HEK293T (cell line): ENCODE data around the gene SULT2B1.
A peak's percentile ranks its signal among the peaks of the same experiment; 100 is the strongest.

ENCODE experiments used
- CTCF ChIA-PET: fragments of 350-600 bp; formaldehyde crosslinking; extraction: SDS; loops from one replicate; lab custom pipeline; 2021; ENCODE audit warnings: antibody characterized with exemption, inconsistent platforms; lab: Yijun Ruan, JAX
- POLR2A ChIA-PET: fragments of 350-600 bp; formaldehyde crosslinking; extraction: SDS; loops from one replicate; lab custom pipeline; 2020; ENCODE audit warnings: antibody characterized with exemption, inconsistent platforms; lab: Yijun Ruan, JAX
- DNase-seq: peaks from one replicate; pipeline ENCODE4 v3.0.0; 2012; ENCODE audit warnings: mixed read lengths; ENCODE audit errors: extremely low spot score
- ARNT ChIP-seq: fragments of 450-650 bp; IDR thresholded peaks from 2 replicates; pipeline ENCODE4 v1.6.1; 2017; ENCODE audit warnings: mild to moderate bottlenecking
- BHLHE40 ChIP-seq: fragments of 450-650 bp; IDR thresholded peaks from 2 replicates; pipeline ENCODE4 v1.6.1; 2016; ENCODE audit warnings: mild to moderate bottlenecking, moderate library complexity, borderline replicate concordance
- CTBP1 ChIP-seq: fragments of 450-650 bp; IDR thresholded peaks from 2 replicates; pipeline ENCODE4 v1.6.1; 2016; ENCODE audit warnings: borderline replicate concordance
- ELF4 ChIP-seq: fragments of 450-650 bp; IDR thresholded peaks from 2 replicates; pipeline ENCODE4 v1.6.1; 2017; ENCODE audit warnings: antibody characterized with exemption
- FOXA1 ChIP-seq: fragments of 450-650 bp; IDR thresholded peaks from 2 replicates; pipeline ENCODE4 v1.6.1; 2016; ENCODE audit warnings: mild to moderate bottlenecking
- FOXK2 ChIP-seq: fragments of 450-650 bp; IDR thresholded peaks from 2 replicates; pipeline ENCODE4 v1.6.1; 2016; ENCODE audit warnings: mild to moderate bottlenecking
- FOXM1 ChIP-seq: fragments of 450-650 bp; IDR thresholded peaks from 2 replicates; pipeline ENCODE4 v1.6.1; 2017; ENCODE audit warnings: mild to moderate bottlenecking, borderline replicate concordance
- HDGF ChIP-seq: fragments of 450-650 bp; IDR thresholded peaks from 2 replicates; pipeline ENCODE4 v1.6.1; 2017; ENCODE audit warnings: antibody characterized with exemption, borderline replicate concordance
- L3MBTL2 ChIP-seq: fragments of 450-650 bp; conservative IDR thresholded peaks from 2 replicates; pipeline ENCODE4 v1.6.1; 2016; ENCODE audit warnings: mild to moderate bottlenecking
- LEF1 ChIP-seq: fragments of 450-650 bp; IDR thresholded peaks from 2 replicates; pipeline ENCODE4 v1.6.1; 2017; ENCODE audit warnings: mild to moderate bottlenecking, borderline replicate concordance
- NFRKB ChIP-seq: fragments of 450-650 bp; IDR thresholded peaks from 2 replicates; pipeline ENCODE4 v1.6.1; 2016; ENCODE audit warnings: mild to moderate bottlenecking, moderate library complexity
- SP1 ChIP-seq: fragments of 450-650 bp; IDR thresholded peaks from 2 replicates; pipeline ENCODE4 v1.6.1; 2017
- SUZ12 ChIP-seq: fragments of 450-650 bp; IDR thresholded peaks from 2 replicates; pipeline ENCODE4 v1.6.1; 2016; ENCODE audit warnings: mild to moderate bottlenecking
- TARDBP ChIP-seq: fragments of 450-650 bp; IDR thresholded peaks from 2 replicates; pipeline ENCODE4 v1.6.1; 2016
- ZNF384 ChIP-seq: fragments of 450-650 bp; IDR thresholded peaks from 2 replicates; pipeline ENCODE4 v1.6.1; 2016
- TF ChIP-seq, protein P1 (sequence below): fragments of 450-650 bp; IDR thresholded peaks from 2 replicates; pipeline ENCODE4 v1.6.1; 2016

SULT2B1 gene

GRCh38 chr19:48616041-48616436 lies 64.1 kb downstream of the SULT2B1 start:
- POLR2A ChIA-PET: interaction anchor here (0.7 to 2.0 kb wide), 5 partner anchors 8 to 114 kb away, joined by 3 to 6 read pairs (median 4); partner anchors contain the start of gene CA11
- DNase-seq: no peak
- TF ChIP-seq L3MBTL2: no peak
- no peak for TF ChIP-seq FOXA1
- no peak for TF ChIP-seq BHLHE40
- TF ChIP-seq SP1: no peak
- TF ChIP-seq FOXK2: no peak
- TF ChIP-seq FOXM1: no peak
- no peak for TF ChIP-seq CTBP1
- TF ChIP-seq HDGF: no peak
- TF ChIP-seq ELF4: no peak
- TF ChIP-seq ZNF384: no peak
- no peak for TF ChIP-seq LEF1
- TF ChIP-seq, protein P1, sequence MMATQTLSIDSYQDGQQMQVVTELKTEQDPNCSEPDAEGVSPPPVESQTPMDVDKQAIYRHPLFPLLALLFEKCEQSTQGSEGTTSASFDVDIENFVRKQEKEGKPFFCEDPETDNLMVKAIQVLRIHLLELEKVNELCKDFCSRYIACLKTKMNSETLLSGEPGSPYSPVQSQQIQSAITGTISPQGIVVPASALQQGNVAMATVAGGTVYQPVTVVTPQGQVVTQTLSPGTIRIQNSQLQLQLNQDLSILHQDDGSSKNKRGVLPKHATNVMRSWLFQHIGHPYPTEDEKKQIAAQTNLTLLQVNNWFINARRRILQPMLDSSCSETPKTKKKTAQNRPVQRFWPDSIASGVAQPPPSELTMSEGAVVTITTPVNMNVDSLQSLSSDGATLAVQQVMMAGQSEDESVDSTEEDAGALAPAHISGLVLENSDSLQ: no peak
- TF ChIP-seq TARDBP: no peak
- CTCF ChIA-PET: no interaction called here

GRCh38 chr19:48616491-48617056 lies 64.6 kb downstream of the SULT2B1 start:
- no peak for TF ChIP-seq FOXA1
- TF ChIP-seq TARDBP: no peak
- TF ChIP-seq, protein P1: no peak
- no peak for TF ChIP-seq CTBP1
- no peak for TF ChIP-seq ELF4
- TF ChIP-seq L3MBTL2: no peak
- TF ChIP-seq ARNT: no peak
- TF ChIP-seq FOXK2: no peak
- no peak for TF ChIP-seq ZNF384
- TF ChIP-seq LEF1: no peak
- no peak for TF ChIP-seq NFRKB
- TF ChIP-seq SUZ12: no peak
- no peak for TF ChIP-seq SP1
- no peak for TF ChIP-seq HDGF
- no peak for TF ChIP-seq BHLHE40

GRCh38 chr19:48617146-48617937 lies 65.4 kb downstream of the SULT2B1 start:
- no peak for TF ChIP-seq FOXA1
- CTCF ChIA-PET: interaction anchor here (0.6 kb wide), 1 partner anchor 100 kb away, joined by 3 read pairs; no protein-coding TSS in a partner anchor
- no peak for DNase-seq
- POLR2A ChIA-PET: interaction anchor here (0.6 to 4.5 kb wide), 6 partner anchors 8 to 124 kb away, joined by 3 to 88 read pairs (median 4); no protein-coding TSS in a partner anchor

More at GRCh38 chr19:48616491-48617056, 64.6 kb downstream of the SULT2B1 start:
- ChIA-PET POLR2A (interaction anchor here (0.9 to 4.5 kb wide), 5 partner anchors 7 to 114 kb away, joined by 3 to 88 read pairs (median 4); no protein-coding TSS in a partner anchor), CTCF (interaction anchor here (0.6 kb wide), 1 partner anchor 110 kb away, joined by 3 read pairs; no protein-coding TSS in a partner anchor)
- no peak for DNase-seq

DNA sequence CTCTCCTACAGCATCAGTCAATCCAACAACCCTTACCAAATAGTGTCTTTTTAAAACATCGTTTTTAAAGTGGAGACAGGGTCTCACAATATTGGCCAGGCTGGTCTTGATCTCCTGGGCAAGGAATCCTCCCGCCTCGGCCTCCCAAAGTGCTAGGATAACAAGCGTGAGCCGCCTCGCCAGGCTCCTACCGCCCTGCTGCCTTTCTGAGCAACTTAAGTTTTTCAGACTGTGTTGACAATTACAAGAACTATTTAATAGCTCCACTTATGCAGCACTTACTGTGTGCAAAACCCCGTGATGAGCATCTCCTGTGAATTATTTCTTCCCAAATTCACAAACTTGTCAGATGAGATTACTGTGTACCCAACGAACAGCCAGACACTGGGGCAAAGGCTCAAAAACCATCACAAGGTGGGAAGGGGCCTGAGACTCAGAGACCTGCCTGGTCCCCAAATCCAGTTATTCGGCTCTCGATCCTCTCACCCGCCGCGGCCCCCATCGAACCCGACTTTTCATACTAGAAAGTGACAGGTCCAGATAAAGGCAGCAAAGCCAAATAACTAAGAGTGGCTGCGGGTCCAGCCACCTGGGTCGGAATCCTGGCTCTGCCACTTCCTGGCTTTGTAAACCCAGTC lies 66.4 kb downstream of the SULT2B1 start:
- CTCF ChIA-PET: interaction anchor here (0.6 kb wide), 1 partner anchor 10 kb away, joined by 3 read pairs; no protein-coding TSS in a partner anchor
- DNase-seq: no peak
- POLR2A ChIA-PET: interaction anchor here (1.0 to 4.5 kb wide), 16 partner anchors 9 to 294 kb away, joined by 3 to 88 read pairs (median 4); partner anchors contain the start of genes CA11, DBP, EMP3 and PPP1R15A
- TF ChIP-seq, protein P1: no peak
- TF ChIP-seq SUZ12: no peak
- TF ChIP-seq ARNT: no peak
- no peak for TF ChIP-seq NFRKB
- no peak for TF ChIP-seq FOXK2

GRCh38 chr19:48618916-48619691 lies 67.1 kb downstream of the SULT2B1 start, which contains the start of the genes RPL18 and SPHK2:
TSS of gene RPL18 (minus strand) at chr19:48619178. CDS start at chr19:48619143, 35 bp downstream.
TSS of gene SPHK2 (plus strand) at chr19:48619506. CDS start at chr19:48620515, 1,009 bp downstream.
- POLR2A ChIA-PET: interaction anchor here (0.5 to 4.5 kb wide), 33 partner anchors 9 to 294 kb away, joined by 3 to 88 read pairs (median 4); partner anchors contain the start of genes BCAT2, CA11, DBP and EMP3
- CTCF ChIA-PET: no interaction called here

More at GRCh38 chr19:48618916-48619691, 67.1 kb downstream of the SULT2B1 start, which contains the start of the genes RPL18 and SPHK2:
- TF ChIP-seq, protein P1: 0 out of 2 replicates have a peak, but pooled peaks have one; percentile 18
- TF ChIP-seq ELF4: peak; percentile 74
- no peak for TF ChIP-seq ZNF384
- TF ChIP-seq CTBP1: no peak
- TF ChIP-seq FOXK2: no peak
- no peak for TF ChIP-seq TARDBP
- TF ChIP-seq SP1: no peak
- no peak for TF ChIP-seq SUZ12
- peak; percentile 65 for TF ChIP-seq NFRKB
- no peak for TF ChIP-seq LEF1
- TF ChIP-seq FOXM1: no peak
- no peak for TF ChIP-seq FOXA1
- 0 out of 2 replicates have a peak, but pooled peaks have one; percentile 19 for TF ChIP-seq ARNT
- peak; percentile 99; the same call in 1 of the 2 replicates for TF ChIP-seq HDGF
- TF ChIP-seq L3MBTL2: peak; percentile 50; the same call in 1 of the 2 replicates
- TF ChIP-seq BHLHE40: no peak
- peak; percentile 96 for DNase-seq
